Fibroblast of skin of left biceps (primary cell): ENCODE data around the gene TRMO.
"Not testable (repeated sequence)": the region's sequence is repeated elsewhere in the genome, so short reads cannot be mapped to it uniquely, and the experiment has no call there.

Source experiments
- DNase-seq, 2 experiments: peaks; one replicate each; pipeline ENCODE4 v3.0.0-alpha.2; 2013; ENCODE audit warnings: low read depth in 2 of 2

TRMO gene

GRCh38 chr9:97921959-97922724 is at the start of gene TRMO:
Gene TRMO, minus strand, starts transcription at chr9:97922500. Its CDS starts 7 bp downstream, at chr9:97922493.
- DNase-seq = peak; percentile 97 to 98

- DNase-seq = no peak
Observed at GRCh38 chr9:97970165-97970564, 47.9 kb upstream of the TRMO start.

GRCh38 chr9:97969014-97969413 is 46.7 kb upstream of the TRMO start:
- DNase-seq = no peak

GRCh38 chr9:97966493-97966892 is 44.2 kb upstream of the TRMO start:
- DNase-seq = no peak

GRCh38 chr9:97964901-97965300 is 42.6 kb upstream of the TRMO start:
- no peak for DNase-seq

GRCh38 chr9:97963232-97963631 is 40.9 kb upstream of the TRMO start:
- no peak for DNase-seq

- no peak for DNase-seq
Observed at GRCh38 chr9:97962575-97962974, 40.3 kb upstream of the TRMO start.

- DNase-seq = no peak
Observed at GRCh38 chr9:97962136-97962535, 39.8 kb upstream of the TRMO start.

GRCh38 chr9:97961361-97961760 is 39.1 kb upstream of the TRMO start:
- DNase-seq = no peak

- DNase-seq = not testable (repeated sequence)
Observed at GRCh38 chr9:97960678-97961328, 38.5 kb upstream of the TRMO start.

GRCh38 chr9:97959585-97959984 is 37.3 kb upstream of the TRMO start:
- no peak for DNase-seq

GRCh38 chr9:97958812-97959511 is 36.7 kb upstream of the TRMO start:
- no peak for DNase-seq

GRCh38 chr9:97956331-97956730 is 34.0 kb upstream of the TRMO start:
- no peak for DNase-seq

- no peak for DNase-seq
Observed at GRCh38 chr9:97954550-97954989, 32.3 kb upstream of the TRMO start.

- DNase-seq = not testable (repeated sequence)
Observed at GRCh38 chr9:97950873-97951272, 28.6 kb upstream of the TRMO start.

- not testable (repeated sequence) for DNase-seq
Observed at GRCh38 chr9:97947094-97947493, 24.8 kb upstream of the TRMO start.

- DNase-seq = not testable (repeated sequence)
Observed at GRCh38 chr9:97945470-97945869, 23.2 kb upstream of the TRMO start.

- no peak for DNase-seq
Observed at GRCh38 chr9:97944612-97945011, 22.3 kb upstream of the TRMO start.

- DNase-seq = no peak
Observed at GRCh38 chr9:97943308-97943855, 21.1 kb upstream of the TRMO start.

GRCh38 chr9:97941323-97941722 is 19.0 kb upstream of the TRMO start:
- no peak for DNase-seq

GRCh38 chr9:97940741-97941140 is 18.4 kb upstream of the TRMO start:
- no peak for DNase-seq

GRCh38 chr9:97940233-97940632 is 17.9 kb upstream of the TRMO start:
- DNase-seq = no peak
